ENCODE data around the gene RAP1GAP.
"Not testable (repeated sequence)": the region's sequence is repeated elsewhere in the genome, so short reads cannot be mapped to it uniquely, and the experiment has no call there.

Gene RAP1GAP

GRCh38 chr1:21641967-21642739 lies 27.0 kb downstream of the RAP1GAP start:
- no peak for DNase-seq

- no peak for DNase-seq
Observed at GRCh38 chr1:21641537-21641936, 27.6 kb downstream of the RAP1GAP start.

GRCh38 chr1:21641076-21641475 lies 28.1 kb downstream of the RAP1GAP start:
- no peak for DNase-seq

- no peak for DNase-seq
Observed at GRCh38 chr1:21640653-21641052, 28.5 kb downstream of the RAP1GAP start.

GRCh38 chr1:21639594-21640041 lies 29.5 kb downstream of the RAP1GAP start:
- DNase-seq: no peak

GRCh38 chr1:21638531-21639341 lies 30.4 kb downstream of the RAP1GAP start:
- DNase-seq: peak; percentile 17 to 29

- no peak for DNase-seq
Observed at GRCh38 chr1:21637514-21637913, 31.6 kb downstream of the RAP1GAP start.

GRCh38 chr1:21636029-21636428 lies 33.1 kb downstream of the RAP1GAP start:
- no peak for DNase-seq

GRCh38 chr1:21634806-21635535 lies 34.2 kb downstream of the RAP1GAP start:
- DNase-seq: no peak

- DNase-seq: no peak
Observed at GRCh38 chr1:21633992-21634805, 35.0 kb downstream of the RAP1GAP start.

- DNase-seq: no peak
Observed at GRCh38 chr1:21633141-21633755, 35.9 kb downstream of the RAP1GAP start.

- no peak for DNase-seq
Observed at GRCh38 chr1:21631944-21632887, 36.9 kb downstream of the RAP1GAP start.

- DNase-seq: not testable (repeated sequence)
Observed at GRCh38 chr1:21631590-21631943, 37.6 kb downstream of the RAP1GAP start.

GRCh38 chr1:21630571-21631343 lies 38.4 kb downstream of the RAP1GAP start:
- DNase-seq: no peak

- DNase-seq: no peak
Observed at GRCh38 chr1:21629971-21630370, 39.2 kb downstream of the RAP1GAP start.

- peak; percentile 13 to 23 for DNase-seq
Observed at GRCh38 chr1:21628798-21629393, 40.3 kb downstream of the RAP1GAP start.

GRCh38 chr1:21626921-21627339 lies 42.2 kb downstream of the RAP1GAP start:
- DNase-seq: no peak

- no peak for DNase-seq
Observed at GRCh38 chr1:21625390-21626190, 43.6 kb downstream of the RAP1GAP start.
